NCI-H1436 treated with DMSO at 0.1 percent for 48 hours (cell line): ENCODE measurements around the gene COLEC12.

Experiments
- DNase-seq: peaks from one replicate; lab custom pipeline; 2025; lab: John Stamatoyannopoulos, UW

The COLEC12 gene

GRCh38 chr18:446941-447560 lies 53.5 kb downstream of the COLEC12 start:
- DNase-seq = no peak

- no peak for DNase-seq
Measured at GRCh38 chr18:445055-445454, 55.4 kb downstream of the COLEC12 start.

DNA sequence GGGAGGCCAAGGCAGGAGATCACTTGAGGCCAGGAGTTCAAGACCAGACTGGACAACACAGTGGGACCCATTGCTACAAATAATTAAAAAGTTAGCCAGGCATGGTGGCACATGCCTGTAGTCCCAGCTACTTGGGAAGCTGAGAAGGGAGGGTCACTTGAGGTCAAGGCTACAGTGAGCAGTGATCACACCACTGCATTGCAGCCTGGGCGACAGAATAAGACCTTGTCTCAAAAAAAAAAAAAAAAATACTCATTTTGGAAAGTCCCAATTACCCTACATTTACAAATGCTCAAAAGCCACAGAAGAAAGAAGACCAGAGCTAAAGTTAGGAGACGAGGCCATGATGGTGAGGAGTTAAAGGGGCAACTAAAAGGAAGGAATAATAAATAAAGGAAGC lies 61.9 kb downstream of the COLEC12 start:
- DNase-seq = no peak

DNA sequence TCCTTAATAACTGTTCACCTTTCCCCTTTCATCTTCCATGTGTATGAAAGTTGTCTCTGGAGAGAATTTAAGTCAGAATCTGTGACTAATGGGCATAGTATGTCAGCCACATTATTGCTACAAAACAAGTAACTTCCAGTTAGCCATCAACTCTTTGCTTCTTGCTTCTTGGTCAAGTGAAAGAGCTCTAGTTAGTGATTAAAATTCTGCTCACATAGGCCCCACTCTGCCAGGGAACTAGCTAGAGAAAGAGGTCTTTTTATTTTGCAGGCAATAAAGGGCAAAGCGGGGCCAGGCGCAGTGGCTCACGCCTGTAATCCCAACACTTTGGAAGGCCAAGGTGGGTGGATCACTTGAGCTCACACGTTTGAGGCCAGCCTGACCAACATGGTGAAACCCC lies 64.6 kb downstream of the COLEC12 start:
- DNase-seq = no peak

DNA sequence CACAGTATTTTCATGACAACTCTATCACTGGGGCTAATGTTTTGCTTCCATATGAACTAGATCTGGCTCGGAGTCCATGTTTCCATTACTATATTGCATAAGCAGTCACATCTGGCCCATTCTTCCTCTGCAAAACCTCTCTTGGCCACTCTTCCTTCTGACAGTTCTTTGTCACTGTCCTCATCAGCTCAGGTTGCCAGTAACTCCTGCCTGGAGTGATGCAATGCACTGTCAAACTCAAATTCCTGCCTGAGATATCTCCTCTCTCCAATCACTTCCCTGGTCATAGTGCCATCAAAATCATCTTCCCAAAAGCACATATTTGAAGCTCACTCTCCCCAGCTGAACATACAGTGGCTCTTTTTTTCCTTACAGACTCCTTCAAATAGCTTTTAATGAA lies 66.1 kb downstream of the COLEC12 start:
- no peak for DNase-seq

DNA sequence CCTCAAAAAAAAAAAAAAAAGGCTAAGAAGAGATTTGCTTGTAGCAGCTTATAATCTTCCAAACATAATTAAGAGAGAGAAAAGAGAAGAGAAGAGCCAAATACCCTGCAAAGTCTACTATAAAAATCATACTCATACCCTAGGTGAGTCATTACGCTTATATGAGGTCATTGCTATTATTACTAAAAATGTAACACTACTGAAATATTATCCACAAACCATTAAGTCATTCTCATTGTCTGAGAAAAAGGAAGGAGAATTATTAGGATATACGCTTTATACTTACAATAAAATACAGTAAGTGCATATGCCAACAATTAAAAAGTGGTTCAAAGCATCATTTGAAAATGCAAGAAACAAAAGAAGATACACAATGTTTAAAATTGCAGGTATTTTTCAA lies 66.5 kb downstream of the COLEC12 start:
- no peak for DNase-seq

DNA sequence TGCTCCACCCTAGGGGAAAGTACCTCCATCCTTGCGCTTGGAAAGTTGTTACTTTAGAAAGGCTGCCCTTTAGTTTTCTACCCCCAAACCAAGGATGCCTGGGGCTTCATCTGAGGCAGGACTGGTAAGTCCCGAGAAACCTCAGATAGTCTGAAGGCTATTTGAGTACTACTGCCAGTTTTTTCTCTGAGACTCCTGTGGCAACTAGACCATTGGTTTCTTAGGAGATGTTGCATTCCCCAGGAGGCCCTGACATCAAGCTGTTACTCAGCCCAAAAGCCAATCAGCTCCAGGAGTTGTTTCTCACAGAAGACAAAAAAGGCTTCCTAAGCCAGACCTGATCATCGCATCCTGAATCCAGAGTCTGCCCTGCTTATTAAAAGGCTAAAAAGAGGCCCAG lies 67.2 kb downstream of the COLEC12 start:
- no peak for DNase-seq

DNA sequence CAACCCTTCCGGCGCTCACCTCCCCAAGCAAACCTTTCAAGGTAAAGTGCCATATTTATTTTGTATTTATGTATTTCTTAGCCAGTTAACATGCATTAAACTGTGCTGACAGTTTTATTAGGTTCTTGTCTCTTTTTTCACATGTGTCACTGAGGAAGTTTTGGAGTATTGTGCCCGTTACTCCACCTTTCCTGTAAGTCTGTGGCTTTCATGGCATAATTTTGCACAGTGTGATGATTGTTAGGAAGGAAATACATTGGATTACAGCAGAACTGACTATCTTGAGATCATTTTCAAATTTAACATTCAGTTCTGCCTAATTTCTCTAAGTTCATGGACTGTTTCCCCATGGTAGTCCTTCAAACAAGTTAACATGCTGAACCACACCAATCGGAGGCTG lies 67.7 kb downstream of the COLEC12 start:
- DNase-seq = no peak

DNA sequence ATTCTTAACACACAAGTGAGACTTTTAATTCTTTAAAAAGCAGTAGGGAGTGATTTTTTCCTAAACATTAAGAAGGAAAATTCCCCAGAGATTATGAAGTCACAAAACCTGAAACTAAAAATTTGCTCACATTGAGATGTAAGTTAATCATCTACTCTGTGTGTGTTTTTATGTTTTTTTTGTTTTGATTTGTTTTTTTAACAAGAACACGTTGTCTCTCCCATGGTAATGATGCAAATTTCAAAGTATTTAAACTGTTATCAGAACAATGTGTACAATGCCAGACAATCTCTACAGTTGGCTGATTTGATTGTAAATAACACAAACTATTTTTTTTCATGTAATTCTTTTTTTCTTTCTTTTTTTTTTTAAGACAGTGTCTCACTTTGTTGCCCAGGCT lies 71.5 kb downstream of the COLEC12 start:
- DNase-seq = no peak

DNA sequence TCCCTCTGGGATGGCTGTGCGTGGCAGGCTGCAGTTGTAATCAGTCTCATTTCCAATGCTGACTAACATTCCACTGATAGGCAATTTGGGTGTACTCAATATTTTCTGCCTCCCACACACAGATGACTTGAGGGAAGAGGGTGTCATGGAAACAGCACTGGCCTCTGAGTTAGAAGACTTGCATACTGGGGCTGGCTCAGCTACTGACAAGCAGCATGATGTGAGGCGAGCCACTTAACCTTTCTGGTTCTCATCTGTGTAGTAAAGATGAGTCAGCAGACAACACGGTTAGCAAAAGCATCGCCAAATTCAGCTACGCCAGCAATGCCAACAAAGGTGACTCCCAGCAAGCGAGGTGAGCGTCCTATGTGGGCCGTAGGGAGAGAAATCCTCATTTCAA lies 73.5 kb downstream of the COLEC12 start:
- DNase-seq = no peak

- DNase-seq = no peak
Measured at GRCh38 chr18:425106-425745, 75.3 kb downstream of the COLEC12 start.

GRCh38 chr18:424668-425067 lies 75.8 kb downstream of the COLEC12 start:
- no peak for DNase-seq

DNA sequence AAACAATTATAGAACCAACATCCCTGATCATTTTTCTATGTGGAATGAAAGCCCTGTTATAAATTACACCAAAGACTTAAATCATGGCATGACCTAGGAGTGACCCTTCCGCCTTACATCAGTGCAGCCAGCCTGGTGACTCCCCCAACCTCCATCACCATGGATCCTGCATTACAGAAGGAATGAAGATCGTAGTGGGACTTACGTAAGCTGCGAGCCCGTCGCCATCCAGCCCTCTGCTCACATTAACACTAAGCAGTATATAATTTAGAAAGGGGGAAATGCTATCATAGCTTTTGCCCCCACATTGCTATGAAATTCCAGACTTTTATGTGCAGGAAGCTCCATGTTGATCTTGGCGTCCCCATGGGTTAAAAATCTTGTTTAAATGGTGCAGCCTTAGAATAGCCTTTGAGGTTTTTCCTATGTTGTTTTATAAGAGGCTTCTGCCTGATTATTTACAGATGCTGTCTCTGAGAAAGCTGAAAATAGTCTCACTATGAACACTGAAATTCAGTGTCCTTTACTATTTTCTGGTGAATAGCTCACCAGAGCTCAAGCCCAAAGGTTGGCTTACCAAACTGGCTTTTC lies 76.3 kb downstream of the COLEC12 start:
- DNase-seq = no peak

DNA sequence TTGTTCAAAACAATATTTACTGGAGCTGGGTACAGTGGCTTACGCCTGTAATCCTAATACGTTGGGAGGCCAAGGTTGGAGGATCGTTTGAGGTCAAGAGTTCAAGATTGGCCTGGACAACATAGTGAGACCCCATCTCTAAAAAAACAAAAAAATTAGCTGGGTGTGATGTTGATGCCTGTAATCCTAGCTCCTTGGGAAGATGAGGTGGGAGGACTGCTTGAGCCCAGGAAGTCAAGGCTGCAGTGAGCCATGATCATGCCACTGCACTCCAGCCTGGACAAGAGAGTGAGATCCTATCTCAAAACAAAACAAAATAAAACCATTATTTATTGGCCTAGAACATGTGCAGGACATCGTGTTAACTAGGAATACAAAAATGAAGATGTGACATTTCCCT lies 77.5 kb downstream of the COLEC12 start:
- DNase-seq = no peak

DNA sequence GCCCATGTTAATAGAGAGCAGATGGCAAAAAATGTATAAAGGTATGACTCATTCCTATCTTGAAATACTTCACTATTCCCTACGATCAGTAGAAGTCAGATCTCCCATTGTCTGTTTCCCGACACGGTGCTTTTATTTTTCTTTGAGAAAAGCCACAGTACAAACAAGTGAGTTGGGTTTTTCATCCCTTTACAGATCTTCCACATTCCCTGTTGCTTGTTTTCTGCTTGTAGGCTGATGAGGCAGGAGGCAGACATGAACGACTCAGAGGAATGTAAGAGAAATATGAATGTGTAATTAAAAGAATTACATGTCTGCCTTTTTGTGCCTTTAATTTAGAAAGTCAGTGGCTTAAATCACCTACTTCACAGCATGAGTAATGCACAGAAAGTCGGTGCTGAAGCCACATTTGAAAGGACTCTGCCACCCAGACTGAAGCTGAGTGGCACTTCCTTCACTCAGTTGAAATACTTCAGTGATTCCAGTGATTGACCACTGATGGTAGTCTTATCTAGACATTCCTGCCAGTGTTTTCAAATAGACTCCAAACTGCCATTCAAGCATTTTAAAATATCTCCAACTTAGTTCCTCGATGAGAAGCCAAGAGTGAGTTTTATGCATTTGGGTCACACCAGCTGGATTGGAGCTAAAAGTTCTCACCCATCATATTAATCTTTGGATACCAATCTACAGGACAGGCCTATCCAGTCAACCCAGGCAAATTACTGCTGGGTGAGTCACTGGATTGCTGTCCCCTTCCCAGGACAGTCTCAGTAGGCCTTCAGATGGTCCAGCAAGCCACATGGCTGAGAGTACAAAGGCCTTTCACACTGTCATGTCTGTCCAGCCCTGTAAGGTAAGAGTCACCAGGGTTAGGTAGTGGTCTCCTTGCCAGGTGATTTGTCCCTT lies 79.0 kb downstream of the COLEC12 start:
- no peak for DNase-seq

DNA sequence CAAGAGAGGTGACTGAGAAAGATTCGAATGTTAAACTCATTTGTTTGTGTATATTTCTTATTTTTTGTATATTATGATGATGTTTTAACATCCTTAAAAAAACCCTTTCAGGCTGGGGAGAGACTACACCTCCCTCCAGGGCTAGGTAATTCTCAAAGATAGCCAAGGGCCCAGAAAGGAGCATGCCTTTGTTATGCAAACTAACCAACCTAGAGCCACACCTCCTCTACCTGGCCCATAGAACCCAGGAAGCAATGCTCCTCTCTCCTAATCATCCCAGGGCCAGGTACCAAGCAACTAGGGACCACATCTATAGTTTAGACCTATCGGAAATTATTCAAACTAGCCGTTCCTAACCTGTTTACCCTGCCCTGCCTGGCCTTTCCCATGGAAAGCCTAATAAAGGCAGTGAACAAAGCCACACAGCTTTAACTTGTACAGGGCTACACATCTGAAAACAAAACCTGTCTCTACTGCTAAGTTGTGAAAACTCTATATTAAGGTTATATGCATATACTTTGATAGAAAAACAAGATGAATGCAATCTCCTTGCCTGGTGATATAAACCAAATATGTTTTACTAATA lies 79.7 kb downstream of the COLEC12 start:
- DNase-seq = no peak

- no peak for DNase-seq
Measured at GRCh38 chr18:419541-420175, 80.8 kb downstream of the COLEC12 start.

- DNase-seq = no peak
Measured at GRCh38 chr18:417495-417894, 83.0 kb downstream of the COLEC12 start.

DNA sequence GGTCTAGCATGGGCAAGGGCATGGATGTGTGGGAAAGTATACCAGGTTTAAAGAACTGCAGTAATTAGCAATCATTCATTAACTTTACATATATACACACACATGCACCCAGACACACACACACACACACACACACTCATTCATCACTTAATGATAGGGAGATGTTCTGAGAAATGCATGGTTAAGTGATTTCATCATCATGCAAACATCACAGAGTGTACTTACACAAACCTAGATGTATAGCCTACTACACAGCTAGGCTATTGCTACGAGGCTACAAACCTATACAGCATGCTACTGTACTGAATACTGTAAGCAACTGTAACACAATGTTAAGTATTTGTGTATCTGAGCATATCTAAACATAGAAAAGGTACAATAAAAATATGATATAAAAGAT lies 83.6 kb downstream of the COLEC12 start:
- DNase-seq = no peak

- no peak for DNase-seq
Measured at GRCh38 chr18:415617-416612, 84.6 kb downstream of the COLEC12 start.

DNA sequence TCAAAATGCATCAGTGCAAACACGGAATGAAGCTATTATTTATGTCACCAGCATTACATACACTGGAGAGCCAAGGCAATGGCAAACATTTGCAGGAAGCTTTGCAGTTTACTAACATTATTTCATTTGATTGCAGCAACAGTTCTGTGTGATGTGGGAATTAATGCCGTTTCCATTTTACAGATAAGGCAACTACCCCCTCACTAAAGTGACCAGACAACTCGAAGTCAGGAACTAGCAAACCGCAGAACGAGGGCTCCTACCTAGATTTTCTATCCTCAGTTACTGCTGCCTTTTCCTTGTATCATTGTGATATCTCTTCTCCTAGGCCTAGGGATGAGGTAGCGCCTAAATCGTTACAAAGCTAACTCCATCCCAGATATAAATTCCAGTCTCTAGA lies 85.5 kb downstream of the COLEC12 start:
- no peak for DNase-seq
